ENCODE data around the gene CNR2. TPM values are rescaled to one million over a fixed set of nuclear protein-coding genes. Genes with fewer than 3 reads are reported as not detected.

The CNR2 gene
- total RNA-seq, 1 experiment from 2014 or later: not detected

DNA sequence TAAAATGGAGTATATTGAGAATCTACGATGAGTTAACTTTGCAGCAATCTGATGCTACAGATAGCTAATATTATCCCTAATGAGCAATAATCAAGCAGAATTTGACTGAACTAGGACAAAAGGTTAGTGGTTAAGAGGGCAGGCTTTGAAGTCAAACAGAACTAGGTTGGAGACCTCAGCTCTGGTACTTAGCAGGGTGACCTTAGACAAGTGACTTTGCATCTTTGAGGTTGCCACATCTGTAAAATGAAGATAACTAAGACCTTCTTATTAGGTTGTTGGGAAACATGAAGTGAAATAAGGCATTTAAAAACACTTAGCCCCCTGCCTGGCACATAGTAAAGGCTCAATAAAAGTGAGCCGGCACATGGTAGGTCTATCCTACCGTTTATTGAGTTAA, 40.7 kb downstream of the CNR2 start:
- Histone ChIP-seq H3K27ac (ENCODE audit: insufficient read length, low read depth, low read length) (no peak overlapping the region), H3K23me2 (ENCODE audit: insufficient read length, low read depth, low read length, poor library complexity, severe bottlenecking) (peaks cover 6% of the 10 kb centered on the region), H3K23ac (ENCODE audit: insufficient read length, low read depth, low read length) (no peak overlapping the region), H4K91ac (ENCODE audit: insufficient read length, low read depth, low read length) (no peak overlapping the region), H3K14ac (ENCODE audit: insufficient read depth, low read length) (no peak overlapping the region), H4K8ac (replicated peaks; ENCODE audit: insufficient read length, low read depth, low read length) (no peak overlapping the region), H2BK12ac (ENCODE audit: insufficient read length, low read depth, low read length) (no peak overlapping the region), H3K56ac (ENCODE audit: insufficient read length, low read depth, low read length) (no peak overlapping the region), H3T11ph (ENCODE audit: low read length) (no peak overlapping the region), H3K79me2 (ENCODE audit: insufficient read depth, low read length) (no peaks in the 10 kb centered on the region), H2BK15ac (ENCODE audit: low read depth, low read length) (no peak overlapping the region), H4K20me1 (ENCODE audit: control insufficient read depth, insufficient read depth, insufficient read length) (no peaks in the 10 kb centered on the region), H3K9me3 (ENCODE audit: control insufficient read depth, low read depth, low read length) (no peaks in the 10 kb centered on the region), H3K79me1 (ENCODE audit: insufficient read depth, low read depth, low read length, poor library complexity, severe bottlenecking) (no peaks in the 10 kb centered on the region), H3K18ac (ENCODE audit: insufficient read length, low read depth, low read length) (no peak overlapping the region), H2BK20ac (ENCODE audit: low read depth, low read length, poor library complexity, severe bottlenecking) (no peak overlapping the region), H3K4me1 (ENCODE audit: insufficient read depth, low read length) (no peaks in the 10 kb centered on the region), H2AK5ac (ENCODE audit: insufficient read length, low read length) (no peak overlapping the region), H2BK120ac (ENCODE audit: low read depth, low read length, poor library complexity, severe bottlenecking) (no peak overlapping the region), H4K5ac (ENCODE audit: insufficient read length, low read depth, low read length) (no peak overlapping the region), H3K4me2 (ENCODE audit: insufficient read depth, insufficient read length, low read length) (no peak overlapping the region), H3K27me3 (ENCODE audit: insufficient read depth, low read length) (no peaks in the 10 kb centered on the region; the same call in 1 of the 2 replicates), H2AFZ (ENCODE audit: low read length) (no peak overlapping the region), H3K9ac (ENCODE audit: extremely low read depth, insufficient read length, low read length) (no peak overlapping the region), H3K4ac (ENCODE audit: low read depth, low read length) (no peak overlapping the region), H2BK5ac (ENCODE audit: insufficient read length, low read length) (no peak overlapping the region)
- DNase-seq: no peak
- peaks cover 0 to 3% (median 0%) of the 10 kb centered on the region in 3 experiments; a peak in 2 of 7 replicates for H3K36me3 Mint-ChIP-seq (ENCODE audit: insufficient read depth in 1 of 3, low read depth in 3 of 3)
- peaks cover 8 to 11% of the 10 kb centered on the region in 2 experiments for H3K9me3 Mint-ChIP-seq
- peaks cover 0 to 9% of the 10 kb centered on the region in 2 experiments for H3K4me1 Mint-ChIP-seq
- WGBS (ENCODE audit: extremely low coverage, insufficient read length, low lambda C conversion rate): no CpG with 5 or more reads among the region's 3 CpGs
- peaks cover 42% of the 10 kb centered on the region for H3K27me3 Mint-ChIP-seq (ENCODE audit: low read depth)
- no peak overlapping the region for H3K4me3 Mint-ChIP-seq
- TF ChIP-seq, protein P1, sequence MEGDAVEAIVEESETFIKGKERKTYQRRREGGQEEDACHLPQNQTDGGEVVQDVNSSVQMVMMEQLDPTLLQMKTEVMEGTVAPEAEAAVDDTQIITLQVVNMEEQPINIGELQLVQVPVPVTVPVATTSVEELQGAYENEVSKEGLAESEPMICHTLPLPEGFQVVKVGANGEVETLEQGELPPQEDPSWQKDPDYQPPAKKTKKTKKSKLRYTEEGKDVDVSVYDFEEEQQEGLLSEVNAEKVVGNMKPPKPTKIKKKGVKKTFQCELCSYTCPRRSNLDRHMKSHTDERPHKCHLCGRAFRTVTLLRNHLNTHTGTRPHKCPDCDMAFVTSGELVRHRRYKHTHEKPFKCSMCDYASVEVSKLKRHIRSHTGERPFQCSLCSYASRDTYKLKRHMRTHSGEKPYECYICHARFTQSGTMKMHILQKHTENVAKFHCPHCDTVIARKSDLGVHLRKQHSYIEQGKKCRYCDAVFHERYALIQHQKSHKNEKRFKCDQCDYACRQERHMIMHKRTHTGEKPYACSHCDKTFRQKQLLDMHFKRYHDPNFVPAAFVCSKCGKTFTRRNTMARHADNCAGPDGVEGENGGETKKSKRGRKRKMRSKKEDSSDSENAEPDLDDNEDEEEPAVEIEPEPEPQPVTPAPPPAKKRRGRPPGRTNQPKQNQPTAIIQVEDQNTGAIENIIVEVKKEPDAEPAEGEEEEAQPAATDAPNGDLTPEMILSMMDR (conservative IDR thresholded peaks at IDR 0.05): no peak
- no peak overlapping the region for H3K27ac Mint-ChIP-seq
